ENCODE data around the gene CELF2. TPM values are rescaled to one million over a fixed set of nuclear protein-coding genes. Genes with fewer than 3 reads are reported as not detected.
A peak's percentile ranks its signal among the peaks of the same experiment; 100 is the strongest.

The CELF2 gene
- total RNA-seq, 2 donors from 2014 or later = 139 to 146 TPM

DNA sequence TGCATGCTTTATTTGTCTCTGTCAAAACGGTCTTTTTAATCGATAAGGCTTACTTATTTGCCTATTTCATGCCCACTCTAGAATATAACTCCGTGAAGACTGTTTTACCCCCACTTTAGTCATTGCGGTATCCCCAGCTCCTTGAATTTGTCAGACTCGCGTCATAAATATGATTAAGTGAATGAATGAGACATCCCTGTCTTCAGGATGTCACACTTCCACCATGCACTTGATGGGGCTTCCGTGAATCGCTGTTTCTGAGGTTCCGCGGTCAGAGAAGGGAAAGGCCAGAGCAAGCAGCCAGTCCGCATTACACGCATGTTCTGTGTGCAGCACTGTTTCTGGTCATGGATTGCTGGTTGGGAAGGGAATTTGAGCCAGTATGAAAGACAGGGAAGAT lies 138.8 kb downstream of the CELF2 start:
- Mint-ChIP-seq H3K27ac (peak overlapping the region; percentile 76), H3K4me3 (peak overlapping the region; percentile 53)
- ATAC-seq (replicated peaks) = peak; percentile 60

DNA sequence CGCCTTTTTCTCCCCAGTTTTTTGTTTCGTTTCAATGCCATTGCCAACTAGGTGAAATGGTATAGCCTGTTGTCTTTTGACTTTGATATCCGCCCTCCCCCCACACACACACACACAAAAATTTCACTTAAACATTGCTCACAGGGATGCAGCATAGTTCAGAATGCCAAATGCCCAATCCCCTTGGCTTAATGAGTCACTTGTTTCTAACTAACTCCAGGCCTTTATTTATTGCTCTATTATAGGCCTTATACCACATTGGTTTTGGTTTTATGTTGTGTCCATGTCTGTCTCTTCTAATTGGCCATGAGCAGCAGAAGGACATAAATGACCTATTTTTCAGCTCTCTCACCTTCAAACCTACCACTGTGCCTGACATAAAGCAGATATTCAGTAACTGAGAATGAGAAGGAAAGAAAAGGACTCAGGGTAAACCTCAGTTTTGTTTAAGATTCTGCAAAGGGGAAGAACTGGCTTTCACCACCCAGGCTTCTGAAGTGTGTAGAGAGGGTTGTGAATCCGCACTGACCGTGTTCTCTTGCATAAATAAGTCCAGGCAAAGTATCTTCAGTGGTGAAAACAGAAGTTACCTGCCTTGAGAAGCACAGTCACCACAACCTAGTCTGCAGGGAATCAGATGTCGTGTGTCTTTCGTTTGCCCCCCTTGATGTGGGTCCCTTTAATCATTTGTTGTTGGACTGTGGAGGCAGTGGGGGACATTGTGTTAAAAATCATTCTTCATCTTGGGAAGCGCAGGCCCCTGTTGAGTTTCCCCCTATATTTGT lies 139.8 kb downstream of the CELF2 start:
- peak overlapping the region; percentile 25 for H3K27ac Mint-ChIP-seq
- no peaks in the 10 kb centered on the region for H3K27me3 Mint-ChIP-seq
- H3K4me1 Mint-ChIP-seq = peaks cover 52% of the 10 kb centered on the region
- H3K36me3 Mint-ChIP-seq (ENCODE audit: low read depth) = no peaks in the 10 kb centered on the region
- ATAC-seq (replicated peaks) = peak; percentile 16
- H3K9me3 Mint-ChIP-seq = peaks cover 4% of the 10 kb centered on the region
- H3K4me3 Mint-ChIP-seq = peak overlapping the region; percentile 53

More for the DNA sequence above, 138.8 kb downstream of the CELF2 start:
- no peaks in the 10 kb centered on the region for H3K27me3 Mint-ChIP-seq
- no peaks in the 10 kb centered on the region for H3K36me3 Mint-ChIP-seq (ENCODE audit: low read depth)
- H3K9me3 Mint-ChIP-seq = no peaks in the 10 kb centered on the region
- H3K4me1 Mint-ChIP-seq = peaks cover 48% of the 10 kb centered on the region

DNA sequence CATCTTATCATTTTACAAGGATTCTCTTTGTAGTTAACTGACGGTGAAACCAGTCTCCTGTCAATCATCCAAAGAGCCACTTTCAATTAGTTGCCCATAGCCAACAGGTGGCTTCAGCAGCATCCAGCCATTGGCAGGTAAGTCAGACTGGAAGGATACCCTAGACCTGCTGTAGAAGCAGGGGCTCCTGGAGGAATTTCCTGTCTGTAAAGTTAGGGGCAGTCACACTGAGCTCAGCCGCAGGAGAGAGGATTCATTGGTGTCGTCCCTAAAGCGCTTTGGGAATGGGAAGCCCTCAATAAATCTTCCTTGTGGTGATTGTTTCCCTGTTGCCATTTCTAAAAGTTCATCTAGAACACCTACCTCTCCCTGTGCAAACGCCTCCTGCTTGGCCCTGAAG lies 140.4 kb downstream of the CELF2 start:
- H3K27ac Mint-ChIP-seq = no peak overlapping the region
- no peaks in the 10 kb centered on the region for H3K27me3 Mint-ChIP-seq
- peaks cover 56% of the 10 kb centered on the region for H3K4me1 Mint-ChIP-seq
- H3K4me3 Mint-ChIP-seq = peak overlapping the region; percentile 53
- no peak for ATAC-seq (replicated peaks)
- no peaks in the 10 kb centered on the region for H3K36me3 Mint-ChIP-seq (ENCODE audit: low read depth)
- H3K9me3 Mint-ChIP-seq = peaks cover 4% of the 10 kb centered on the region

DNA sequence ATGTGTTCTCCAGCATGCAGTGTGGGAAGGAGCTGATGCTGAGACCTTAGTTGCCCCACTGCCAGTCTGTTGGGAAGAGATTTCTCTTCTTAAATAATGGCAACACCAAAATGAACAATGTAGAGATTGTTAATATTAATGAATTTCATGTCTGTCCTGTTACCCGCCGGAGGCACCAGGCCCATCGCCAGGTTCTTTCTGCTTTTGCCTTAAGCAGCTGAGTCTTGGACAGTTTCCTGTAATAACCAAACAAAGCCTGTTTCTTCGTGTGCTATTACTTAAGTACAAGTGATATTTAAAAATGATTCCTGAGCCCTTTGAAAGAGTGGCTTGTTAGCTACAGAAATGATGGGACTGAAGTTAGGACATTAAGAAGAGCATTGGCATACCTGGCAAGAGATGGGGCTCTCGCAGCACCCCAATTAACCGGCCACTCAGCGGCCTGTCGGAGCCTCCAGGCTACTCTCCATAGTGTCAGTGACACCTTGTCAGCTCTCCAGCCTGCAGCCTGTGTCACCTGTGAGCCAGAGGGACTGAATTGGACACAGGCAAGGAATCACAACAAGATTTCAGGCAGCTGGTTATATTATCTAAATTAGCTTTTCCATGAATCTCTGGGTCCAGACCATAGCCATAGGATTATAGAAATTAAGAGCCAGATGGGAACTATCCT lies 142.0 kb downstream of the CELF2 start:
- H3K27me3 Mint-ChIP-seq = no peaks in the 10 kb centered on the region
- no peak overlapping the region for H3K4me3 Mint-ChIP-seq
- H3K27ac Mint-ChIP-seq = no peak overlapping the region
- no peak for ATAC-seq (replicated peaks)
- peaks cover 55% of the 10 kb centered on the region for H3K4me1 Mint-ChIP-seq
- peaks cover 6% of the 10 kb centered on the region for H3K36me3 Mint-ChIP-seq (ENCODE audit: low read depth)
- H3K9me3 Mint-ChIP-seq = peaks cover 4% of the 10 kb centered on the region

DNA sequence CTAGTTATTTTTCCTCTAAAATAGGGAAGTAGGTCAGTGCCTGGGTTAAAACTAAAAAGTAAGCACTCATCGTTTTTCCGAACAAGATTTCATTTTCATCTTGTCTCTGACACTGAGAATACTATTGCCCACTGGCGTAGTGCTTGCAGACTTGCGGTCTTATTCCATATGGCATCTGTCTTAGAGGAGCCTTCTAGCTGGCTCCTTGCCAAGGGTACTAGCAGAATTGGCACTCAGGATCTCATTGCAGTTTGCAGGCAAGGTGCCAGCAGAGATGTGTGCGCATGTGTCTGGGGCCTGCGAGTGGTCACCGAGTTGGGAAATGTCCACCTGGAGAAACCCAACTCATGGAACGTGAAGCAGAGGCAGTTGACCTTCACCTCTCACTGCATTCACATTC lies 143.4 kb downstream of the CELF2 start:
- no peaks in the 10 kb centered on the region for H3K27me3 Mint-ChIP-seq
- peaks cover 52% of the 10 kb centered on the region for H3K4me1 Mint-ChIP-seq
- H3K9me3 Mint-ChIP-seq = peaks cover 4% of the 10 kb centered on the region
- no peak for ATAC-seq (replicated peaks)
- peaks cover 12% of the 10 kb centered on the region for H3K36me3 Mint-ChIP-seq (ENCODE audit: low read depth)
- no peak overlapping the region for H3K27ac Mint-ChIP-seq
- H3K4me3 Mint-ChIP-seq = no peak overlapping the region

DNA sequence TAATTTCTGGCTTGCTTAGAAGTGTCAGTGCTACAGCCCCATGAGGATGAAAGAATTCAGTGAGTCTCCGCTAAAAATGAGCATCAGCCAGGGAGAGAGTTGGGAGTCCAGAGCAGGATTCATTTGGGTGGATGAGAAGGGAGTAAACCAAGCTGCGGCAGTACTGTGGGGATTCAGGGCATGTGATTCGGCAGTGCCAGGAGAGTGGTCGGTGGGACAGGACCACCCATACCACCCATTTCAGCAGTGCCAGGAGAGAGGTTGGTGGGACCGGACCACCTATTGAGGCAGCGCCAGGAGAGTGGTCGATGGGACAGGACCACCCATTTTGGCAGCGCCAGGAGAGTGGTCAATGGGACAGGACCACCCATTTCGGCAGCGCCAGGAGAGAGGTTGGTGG lies 144.2 kb downstream of the CELF2 start:
- H3K36me3 Mint-ChIP-seq (ENCODE audit: low read depth) = peaks cover 12% of the 10 kb centered on the region

DNA sequence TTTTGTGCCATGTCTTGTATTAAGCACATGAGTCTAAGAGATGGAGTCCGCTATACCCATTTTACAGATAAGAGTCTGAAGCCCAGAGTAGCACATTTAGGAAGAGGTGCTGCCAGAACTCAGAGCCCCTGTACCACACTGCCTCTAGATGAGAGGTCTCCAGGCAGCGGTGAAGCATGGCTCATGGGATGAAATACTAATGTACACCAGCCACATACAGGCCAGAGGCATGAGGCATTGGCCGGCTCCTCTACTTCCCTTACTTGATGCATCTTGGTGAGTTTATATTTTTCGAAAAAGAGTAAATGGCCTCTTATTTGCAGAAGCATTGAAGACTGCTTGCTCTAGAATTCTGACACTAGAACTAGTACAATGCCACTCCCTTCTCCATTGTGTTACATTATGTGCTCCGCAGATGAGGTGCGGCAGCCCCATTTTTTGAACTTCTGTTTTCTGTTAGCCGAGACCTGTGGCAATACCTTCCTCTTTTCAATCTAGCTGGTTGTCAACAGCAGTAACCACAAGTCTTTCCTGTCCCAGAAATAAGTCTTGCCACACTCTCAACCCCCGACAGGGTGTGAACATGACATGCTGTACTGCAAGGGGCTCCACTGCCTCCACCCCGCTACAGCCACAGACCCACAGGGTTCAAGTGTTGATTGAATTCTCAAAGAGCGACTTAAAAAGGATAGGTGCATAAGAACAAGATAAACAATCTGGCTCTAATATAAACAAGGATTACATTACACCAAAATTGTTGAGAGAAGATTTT lies 145.3 kb downstream of the CELF2 start:
- Mint-ChIP-seq H3K4me1 (peaks cover 33% of the 10 kb centered on the region), H3K4me3 (no peak overlapping the region), H3K27ac (no peak overlapping the region), H3K36me3 (ENCODE audit: low read depth) (peaks cover 12% of the 10 kb centered on the region), H3K9me3 (peaks cover 4% of the 10 kb centered on the region), H3K27me3 (no peaks in the 10 kb centered on the region)
- ATAC-seq (replicated peaks) = peak; percentile 57

More for the DNA sequence above, 144.2 kb downstream of the CELF2 start:
- Mint-ChIP-seq H3K4me1 (peaks cover 44% of the 10 kb centered on the region), H3K27ac (no peak overlapping the region), H3K9me3 (peaks cover 4% of the 10 kb centered on the region), H3K4me3 (no peak overlapping the region), H3K27me3 (no peaks in the 10 kb centered on the region)
- no peak for ATAC-seq (replicated peaks)

DNA sequence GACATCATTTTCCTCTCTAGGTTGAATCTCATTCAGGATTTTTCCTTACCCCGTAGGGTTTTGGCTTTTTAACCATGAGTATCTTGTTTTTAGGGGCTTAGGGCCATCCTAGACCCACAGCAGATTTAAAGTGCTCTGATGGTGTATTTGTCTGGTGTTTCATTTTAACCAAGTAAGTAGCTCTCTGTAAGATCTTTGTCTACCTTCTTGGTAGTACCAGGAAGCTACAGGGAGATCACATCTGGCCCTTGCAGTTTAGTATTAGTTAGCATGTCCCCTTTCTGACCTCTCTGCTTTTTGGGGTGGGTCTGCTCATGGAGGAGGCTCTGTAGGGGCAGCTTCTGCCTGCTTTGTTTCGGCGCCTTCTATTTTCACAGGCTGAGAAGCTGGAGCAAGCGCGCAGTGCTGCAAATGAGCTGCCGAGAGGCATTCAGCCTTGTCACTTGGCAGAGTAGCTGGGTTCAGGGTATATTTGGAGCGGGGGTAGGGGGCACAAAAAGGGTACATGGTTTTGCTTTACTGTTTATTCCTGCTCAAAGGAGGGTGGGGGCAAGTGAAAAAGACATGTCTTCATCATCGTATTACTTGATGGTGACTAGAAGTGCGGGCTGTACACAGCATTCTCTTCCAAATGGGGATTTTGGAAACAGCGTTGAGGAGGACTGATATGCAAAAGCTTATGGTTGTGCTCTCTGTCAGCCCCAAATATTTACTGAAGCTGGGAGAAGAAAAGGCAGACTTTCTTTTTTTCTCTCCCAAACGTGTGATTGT lies 146.3 kb downstream of the CELF2 start:
- Mint-ChIP-seq H3K36me3 (ENCODE audit: low read depth) (peaks cover 12% of the 10 kb centered on the region), H3K27me3 (no peaks in the 10 kb centered on the region), H3K4me3 (no peak overlapping the region), H3K27ac (no peak overlapping the region), H3K9me3 (peaks cover 4% of the 10 kb centered on the region), H3K4me1 (peaks cover 31% of the 10 kb centered on the region)
- peak; percentile 13 for ATAC-seq (replicated peaks)

DNA sequence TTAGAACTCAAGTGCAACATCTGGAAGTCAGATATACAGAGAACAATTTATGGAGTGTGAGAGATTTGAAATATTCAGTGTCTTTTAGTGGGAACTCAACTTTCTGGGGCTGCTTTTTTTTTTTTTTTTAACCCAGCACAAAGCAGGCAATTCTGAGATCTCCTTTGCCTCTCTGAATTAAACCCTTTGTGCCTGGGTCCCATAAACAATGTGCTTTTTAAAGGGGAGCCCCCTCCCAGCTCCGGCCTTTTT lies 146.8 kb downstream of the CELF2 start:
- ATAC-seq (replicated peaks) = no peak
- Mint-ChIP-seq H3K4me3 (no peak overlapping the region), H3K27me3 (no peaks in the 10 kb centered on the region), H3K4me1 (peaks cover 31% of the 10 kb centered on the region), H3K27ac (no peak overlapping the region), H3K9me3 (peaks cover 4% of the 10 kb centered on the region), H3K36me3 (ENCODE audit: low read depth) (peaks cover 12% of the 10 kb centered on the region)

DNA sequence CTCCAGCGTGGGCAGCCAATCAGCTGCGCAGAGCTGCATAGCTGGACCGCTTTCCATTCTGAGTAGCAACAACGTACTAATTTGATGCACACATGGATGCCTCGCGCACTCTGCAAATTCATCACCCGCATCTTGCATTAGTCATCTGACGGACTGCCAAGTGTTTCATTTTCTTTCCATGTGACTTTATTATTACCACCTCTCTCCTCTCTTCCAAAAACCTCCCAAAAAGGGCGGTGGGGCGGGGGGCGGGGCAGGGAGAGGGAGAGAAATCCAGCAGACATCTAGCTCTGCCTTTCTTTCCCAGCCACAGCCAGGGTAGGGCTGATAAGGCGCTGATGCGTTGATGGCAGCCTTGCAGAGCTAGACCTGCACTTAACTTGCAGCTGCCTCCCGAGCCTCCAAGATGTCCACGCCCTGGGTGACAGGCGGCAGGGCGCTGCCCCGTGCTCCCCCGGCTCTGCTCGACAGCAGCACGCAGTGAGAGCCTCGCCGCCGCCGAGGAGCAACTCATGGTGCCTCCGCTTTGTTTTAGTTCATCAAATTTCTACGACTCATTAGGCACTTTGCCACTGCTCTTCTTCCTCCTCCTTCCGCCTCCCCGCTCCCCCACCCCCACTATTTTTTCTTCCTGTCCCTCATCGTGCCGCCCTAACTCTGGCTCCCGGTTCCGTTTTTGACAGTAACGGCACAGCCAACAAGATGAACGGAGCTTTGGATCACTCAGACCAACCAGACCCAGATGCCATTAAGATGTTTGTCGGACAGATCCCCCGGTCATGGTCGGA lies 147.3 kb downstream of the CELF2 start:
- Mint-ChIP-seq H3K4me1 (peaks cover 31% of the 10 kb centered on the region), H3K27me3 (no peaks in the 10 kb centered on the region), H3K4me3 (no peak overlapping the region), H3K9me3 (peaks cover 4% of the 10 kb centered on the region), H3K27ac (no peak overlapping the region), H3K36me3 (ENCODE audit: low read depth) (peaks cover 12% of the 10 kb centered on the region)
- ATAC-seq (replicated peaks) = peak; percentile 68

DNA sequence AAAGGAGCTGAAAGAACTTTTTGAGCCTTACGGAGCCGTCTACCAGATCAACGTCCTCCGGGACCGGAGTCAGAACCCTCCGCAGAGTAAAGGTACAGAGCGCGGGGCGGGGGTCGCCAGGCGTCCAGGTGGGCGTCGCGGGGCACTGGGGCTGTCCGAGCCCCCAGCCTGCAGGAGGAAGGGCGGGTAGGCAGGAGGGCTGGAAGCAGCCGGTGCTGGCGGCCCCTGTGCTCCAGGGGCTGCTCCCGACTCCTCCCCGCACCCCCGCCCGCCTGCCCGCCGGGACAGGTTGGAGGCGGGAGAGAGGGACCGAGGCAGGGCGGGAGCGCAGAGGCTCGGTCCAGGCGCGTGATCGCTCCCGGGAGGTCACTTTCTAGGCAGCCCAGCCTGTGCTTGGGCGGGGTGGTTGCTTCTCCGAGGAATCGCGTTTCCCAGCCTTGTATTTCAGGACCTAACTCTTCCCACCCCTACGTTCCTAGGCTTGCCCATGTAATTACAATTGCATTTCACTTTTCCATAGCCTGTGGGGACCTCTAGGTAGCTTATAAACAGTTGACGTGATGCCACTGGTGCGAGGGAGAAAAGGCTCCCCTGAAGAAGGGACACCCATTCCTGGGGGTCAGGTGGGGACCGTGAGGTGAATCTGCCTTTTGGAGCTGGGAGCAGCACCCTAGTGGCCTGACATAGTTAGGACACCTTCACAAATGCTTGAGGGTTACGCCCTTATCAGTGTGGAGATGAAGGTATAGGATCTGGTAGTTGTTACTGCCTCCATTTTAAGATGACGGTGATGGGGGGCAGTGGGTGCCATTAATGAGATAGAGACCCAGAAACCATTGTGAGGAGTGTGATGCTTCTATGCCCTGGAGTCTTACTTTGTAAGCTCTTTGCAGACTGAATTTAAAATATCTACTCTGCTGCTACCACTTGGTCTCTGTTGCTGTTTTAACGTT lies 148.2 kb downstream of the CELF2 start:
- ATAC-seq (replicated peaks) = peak; percentile 59
- Mint-ChIP-seq H3K27ac (no peak overlapping the region), H3K36me3 (ENCODE audit: low read depth) (peaks cover 12% of the 10 kb centered on the region), H3K4me1 (peaks cover 31% of the 10 kb centered on the region), H3K27me3 (no peaks in the 10 kb centered on the region), H3K9me3 (peaks cover 4% of the 10 kb centered on the region), H3K4me3 (no peak overlapping the region)

DNA sequence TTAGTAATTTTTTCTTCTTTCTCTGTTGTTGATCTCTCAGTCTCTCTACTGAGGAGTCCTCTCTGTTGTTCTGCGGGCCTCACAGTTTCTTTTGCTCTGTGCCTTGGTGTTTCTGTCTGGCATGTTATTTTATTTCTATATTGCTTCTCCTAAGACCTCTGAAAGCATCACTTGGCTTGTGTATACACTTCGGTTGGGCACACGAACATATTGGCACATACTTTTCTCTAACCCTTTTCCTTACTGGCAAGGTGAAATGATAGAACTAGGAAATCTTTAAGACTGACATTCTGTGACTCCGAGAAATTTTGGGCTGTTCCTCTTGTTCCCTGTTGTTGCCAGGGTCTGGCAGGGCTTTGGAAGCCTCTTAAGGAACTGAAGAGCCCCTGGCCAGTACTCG lies 148.9 kb downstream of the CELF2 start:
- Mint-ChIP-seq H3K9me3 (peaks cover 4% of the 10 kb centered on the region), H3K27me3 (no peaks in the 10 kb centered on the region), H3K4me1 (peaks cover 26% of the 10 kb centered on the region), H3K36me3 (ENCODE audit: low read depth) (peaks cover 12% of the 10 kb centered on the region), H3K27ac (no peak overlapping the region), H3K4me3 (no peak overlapping the region)
- ATAC-seq (replicated peaks) = no peak

All from activated T-helper 17 cell treated with anti-CD3 and anti-CD28 coated beads, Interleukin-2, amount 50 U/mL, for 72 hours (primary cell).